ENCODE data around the gene TVP23C.
A peak's percentile ranks its signal among the peaks of the same experiment; 100 is the strongest.

The TVP23C gene

GRCh38 chr17:15462976-15463772, 100.1 kb downstream of the TVP23C start:
- DNase-seq, result peak in 1 of 2 experiments; percentile 19

- DNase-seq, result no peak
Observed at GRCh38 chr17:15457723-15458094, 105.6 kb downstream of the TVP23C start.

GRCh38 chr17:15456972-15457722, 106.1 kb downstream of the TVP23C start:
- DNase-seq, result no peak

GRCh38 chr17:15456496-15456895, 106.8 kb downstream of the TVP23C start:
- DNase-seq, result no peak

GRCh38 chr17:15454346-15454745, 108.9 kb downstream of the TVP23C start:
- DNase-seq, result no peak

- no peak for DNase-seq
Observed at GRCh38 chr17:15453782-15454181, 109.5 kb downstream of the TVP23C start.

GRCh38 chr17:15453246-15453645, 110.0 kb downstream of the TVP23C start:
- DNase-seq, result no peak

- DNase-seq, result no peak
Observed at GRCh38 chr17:15452746-15453145, 110.5 kb downstream of the TVP23C start.

Measured in SW 1271 (cell line).